GM12874 (cell line): Measurements from ENCODE around the gene SYNRG.

Source experiments
- CTCF ChIP-seq: IDR thresholded peaks from 2 replicates; pipeline ENCODE4 v1.5.1; 2011; ENCODE audit warnings: low read depth, mild to moderate bottlenecking, control low read depth, low read length, moderate library complexity; ENCODE audit not compliant: insufficient read depth

SYNRG gene

DNA sequence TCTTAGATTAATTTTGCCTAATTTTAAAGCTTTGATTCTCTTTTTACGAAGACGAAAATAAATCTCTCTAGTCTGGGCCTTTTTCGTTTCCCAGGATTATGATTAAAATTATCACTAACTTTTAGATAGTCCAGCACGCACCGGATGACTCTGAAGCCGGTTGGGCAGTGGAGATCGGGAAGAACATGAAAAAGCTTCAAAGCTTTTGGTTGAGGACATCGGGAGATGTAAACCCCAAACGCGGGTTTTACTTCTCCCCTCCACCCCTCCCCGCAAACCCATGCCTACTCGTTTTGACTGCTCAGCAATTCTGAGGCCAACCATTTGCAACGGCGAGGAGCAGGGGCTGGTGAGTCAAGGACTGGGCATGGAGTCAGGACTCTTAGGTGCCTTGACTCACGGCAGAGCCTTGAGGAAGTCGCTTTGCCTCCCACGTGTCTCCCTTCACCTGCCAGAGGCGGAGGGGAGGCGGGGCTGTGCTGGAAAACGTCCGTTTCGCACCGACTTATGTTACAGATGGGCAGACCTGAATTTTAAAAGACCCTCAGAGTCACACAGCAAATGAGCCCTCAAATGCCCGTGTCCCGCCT is 120.5 kb downstream of the SYNRG start:
- TF ChIP-seq CTCF = no peak

DNA sequence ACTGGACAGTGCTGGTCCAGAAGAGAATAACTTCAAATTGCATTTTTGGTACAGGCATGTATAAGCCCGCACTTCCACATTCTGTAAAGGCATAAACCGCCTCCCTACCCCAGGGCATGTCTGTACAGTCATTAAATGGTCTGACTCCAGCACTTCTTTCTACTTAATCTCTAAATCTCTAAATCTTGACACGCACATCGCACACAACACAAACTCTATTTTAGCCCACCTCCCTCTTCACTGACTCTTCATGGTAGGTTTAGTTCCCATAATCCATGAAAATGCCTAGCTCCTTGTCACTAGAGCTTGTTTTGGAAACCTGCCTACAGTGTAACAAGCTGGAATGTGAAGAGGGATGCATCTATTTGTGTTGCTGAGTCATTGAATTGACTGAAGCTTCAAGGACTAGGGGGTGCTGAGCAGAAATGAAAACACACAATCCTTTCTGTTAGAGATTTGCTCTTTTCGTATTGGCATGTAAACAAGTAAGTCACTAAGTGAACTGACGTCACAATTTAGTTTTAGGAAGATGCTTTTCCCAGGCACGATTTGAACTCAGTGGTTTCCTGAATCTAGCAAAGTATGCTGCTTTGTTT is 121.1 kb downstream of the SYNRG start:
- TF ChIP-seq CTCF = no peak

- no peak for TF ChIP-seq CTCF
Observed at GRCh38 chr17:37485938-37486570, 123.2 kb downstream of the SYNRG start.

DNA sequence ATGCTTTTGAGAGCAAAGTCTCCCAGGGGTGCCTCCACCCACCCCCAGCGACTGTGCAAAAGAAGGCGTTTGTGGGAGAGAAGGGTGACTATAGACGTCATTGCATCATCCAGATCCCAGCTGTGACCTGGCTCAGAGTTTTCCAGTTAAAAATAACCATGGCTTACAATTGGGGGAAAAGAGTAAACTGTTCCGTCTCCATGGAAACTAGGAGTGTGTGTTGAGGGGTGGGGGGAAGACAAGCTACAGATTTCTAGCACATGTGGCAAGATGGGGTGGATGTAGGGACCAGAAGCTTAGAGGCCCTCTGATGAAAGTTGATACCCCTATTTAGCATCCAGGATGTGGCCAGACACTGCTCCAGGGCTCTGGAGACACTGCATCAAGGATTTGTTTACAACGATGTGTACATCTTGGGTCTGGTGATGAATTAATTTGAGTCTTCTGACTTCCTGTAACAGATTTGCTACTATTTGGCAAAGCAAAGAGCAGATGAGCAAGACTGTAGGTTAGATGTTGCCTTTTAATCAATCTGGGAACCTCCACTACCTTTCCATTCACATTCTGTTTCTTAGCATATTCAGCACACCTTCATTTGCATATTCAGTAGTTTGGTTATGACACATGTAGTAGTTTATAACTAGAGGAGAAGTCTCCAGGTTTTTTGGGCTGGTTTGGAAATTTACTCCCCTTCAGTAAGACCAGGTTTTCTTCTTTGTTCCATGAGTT is 125.7 kb downstream of the SYNRG start:
- no peak for TF ChIP-seq CTCF

- TF ChIP-seq CTCF = no peak
Observed at GRCh38 chr17:37481001-37481665, 128.1 kb downstream of the SYNRG start.

DNA sequence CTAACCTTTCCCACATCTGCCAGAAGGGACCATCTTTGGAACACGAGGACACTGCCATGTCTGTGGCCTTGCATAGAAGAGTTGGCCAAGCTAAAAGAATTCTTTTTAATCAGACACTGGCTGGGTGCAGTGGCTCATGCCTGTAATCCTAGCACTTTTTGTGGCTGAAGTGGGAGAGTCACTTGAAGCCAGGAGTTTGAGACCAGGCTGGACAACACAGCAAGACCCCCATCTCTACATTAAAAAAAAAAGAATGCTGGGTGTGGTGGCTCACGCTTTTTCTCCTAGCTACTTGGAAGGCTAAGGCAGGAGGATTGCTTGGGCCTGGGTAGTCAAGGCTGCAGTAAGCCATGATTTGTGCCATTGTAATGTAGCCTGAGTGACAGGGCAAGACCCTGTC is 128.8 kb downstream of the SYNRG start:
- TF ChIP-seq CTCF = no peak

DNA sequence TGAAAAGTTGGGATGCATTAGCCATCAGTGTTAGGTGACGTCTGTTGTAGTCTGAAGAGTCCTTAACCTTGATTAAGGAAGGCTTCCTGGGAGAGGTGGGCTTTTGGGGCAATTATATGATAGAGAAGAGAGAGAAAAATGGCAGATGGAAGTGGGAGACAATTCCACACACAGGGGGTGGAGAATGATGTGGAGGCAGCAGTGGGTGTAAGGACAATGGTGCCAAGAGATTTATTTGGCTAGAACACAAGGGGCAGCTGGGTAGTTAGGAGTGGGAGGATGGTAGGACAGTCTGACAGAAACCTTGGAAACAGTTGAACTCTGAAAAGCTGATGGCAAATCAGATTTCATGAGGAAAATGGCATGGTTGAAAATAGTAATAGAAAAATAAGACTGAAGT is 130.2 kb downstream of the SYNRG start:
- no peak for TF ChIP-seq CTCF
